Smooth muscle cell (in vitro differentiated cells): ENCODE results near the gene BCHE. TPM values are rescaled to one million over a fixed set of nuclear protein-coding genes. Genes with fewer than 3 reads are reported as not detected.

Source experiments
- DNase-seq: peaks from one replicate; lab custom pipeline; 2025; ENCODE audit not compliant: unreplicated experiment; lab: John Stamatoyannopoulos, UW
- H2AFZ ChIP-seq: fragments of 200-600 bp; sonication (generic); 2 replicates; pipeline ENCODE4 v1.6.0; 2016; ENCODE audit warnings: antibody characterized with exemption, low read depth, mild to moderate bottlenecking
- H3F3A ChIP-seq: fragments of 200-600 bp; sonication (generic); 2 replicates; pipeline ENCODE4 v1.6.0; 2017; ENCODE audit warnings: antibody characterized with exemption, low read depth
- H3K27ac ChIP-seq: fragments of 200-600 bp; sonication (generic); 2 replicates; pipeline ENCODE4 v1.5.1; 2016; ENCODE audit warnings: low read depth, mild to moderate bottlenecking
- H3K27me3 ChIP-seq: fragments of 200-600 bp; sonication (generic); 2 replicates; pipeline ENCODE4 v1.6.1; 2016; ENCODE audit warnings: low read depth, mild to moderate bottlenecking
- H3K36me3 ChIP-seq: fragments of 200-600 bp; sonication (generic); 2 replicates; pipeline ENCODE4 v1.5.1; 2016; ENCODE audit warnings: low read depth
- H3K4me1 ChIP-seq: fragments of 200-600 bp; sonication (generic); 2 replicates; pipeline ENCODE4 v1.5.1; 2016; ENCODE audit warnings: low read depth
- H3K4me2 ChIP-seq: fragments of 200-600 bp; sonication (generic); 2 replicates; pipeline ENCODE4 v1.6.0; 2016; ENCODE audit warnings: mild to moderate bottlenecking
- H3K4me3 ChIP-seq: fragments of 200-600 bp; sonication (generic); 2 replicates; pipeline ENCODE4 v1.5.1; 2016; ENCODE audit warnings: mild to moderate bottlenecking
- H3K79me2 ChIP-seq: fragments of 200-600 bp; sonication (generic); 2 replicates; pipeline ENCODE4 v1.6.0; 2016; ENCODE audit warnings: low read depth, mild to moderate bottlenecking
- H3K9ac ChIP-seq: fragments of 200-600 bp; sonication (generic); 2 replicates; pipeline ENCODE4 v1.6.0; 2016; ENCODE audit warnings: low read depth
- H3K9me3 ChIP-seq: fragments of 200-600 bp; sonication (generic); replicated peaks from 2 replicates; pipeline ENCODE4 v1.5.1; 2016; ENCODE audit warnings: low read depth
- H4K20me1 ChIP-seq: fragments of 200-600 bp; sonication (generic); 2 replicates; pipeline ENCODE4 v1.6.0; 2016; ENCODE audit warnings: low read depth
- CTCF ChIP-seq: fragments of 200-600 bp; sonication (generic); IDR thresholded peaks from 2 replicates; pipeline ENCODE4 v1.5.1; 2017; ENCODE audit warnings: borderline replicate concordance, mild to moderate bottlenecking, antibody characterized with exemption; ENCODE audit not compliant: insufficient read depth, poor library complexity, severe bottlenecking
- WGBS: methylation state at CpG from one replicate; pipeline ENCODE4 v1.1.7; 2016; ENCODE audit warnings: low lambda C conversion rate; 5-methylcytosine and 5-hydroxymethylcytosine counted together
- polyA plus RNA-seq: library from polyadenylated mRNA; unstranded; fragments of >200 nt; fragmentation: Nextera tagmentation; extraction: Ambion mirVana; gene quantifications from 2 replicates; pipeline ENCODE4 v1.2.1, GENCODE V29; 2016
- total RNA-seq: library from RNA; depleted of rRNA; stranded (reverse); fragments of >200 nt; gene quantifications from 2 replicates; pipeline ENCODE4 v1.2.3, GENCODE V29; 2014

BCHE gene
- total and polyA plus RNA-seq, 2 experiments from 2014 or later, result 0.22 TPM; not detected in 1

DNA sequence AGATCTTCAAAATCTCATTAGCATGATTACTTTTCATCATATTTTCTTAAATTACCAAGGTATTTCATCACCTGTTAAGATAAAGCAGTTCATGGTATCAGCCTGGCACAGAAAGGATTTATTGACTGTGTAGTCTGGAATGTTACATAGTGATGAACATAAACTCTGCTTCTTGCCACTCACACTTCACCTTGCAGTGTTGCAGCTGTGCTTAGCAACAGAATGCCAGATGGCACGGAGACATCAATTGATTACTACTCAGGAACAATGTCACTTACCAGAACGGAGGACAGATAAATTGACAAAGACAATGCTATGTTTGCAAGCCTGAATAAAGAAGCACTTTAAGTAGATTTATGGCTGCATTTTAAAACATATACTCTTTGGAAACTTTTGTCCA lies 15.0 kb upstream of the BCHE start:
- WGBS, result 48% methylated on average over 2 of the region's 2 CpGs

DNA sequence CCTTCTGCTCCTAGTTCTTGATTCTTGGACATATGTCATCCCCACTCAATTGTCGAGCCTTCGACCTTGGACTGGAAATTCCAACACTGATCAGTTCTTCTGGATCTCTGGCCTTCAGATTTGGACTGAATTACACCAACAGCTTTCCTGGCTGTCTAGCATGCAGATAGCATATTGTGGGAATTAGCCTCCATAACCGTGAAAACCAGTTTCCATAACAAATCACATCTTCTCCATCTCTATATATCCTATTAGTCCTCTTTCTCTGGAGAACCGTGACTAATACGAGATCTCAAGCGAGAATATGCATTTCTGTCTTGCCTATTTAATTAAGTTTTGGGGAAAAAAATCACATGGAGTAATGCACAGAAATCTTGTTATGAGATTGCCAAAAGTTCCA lies 8.8 kb upstream of the BCHE start:
- H3K9me3 ChIP-seq, result no peaks in the 10 kb centered on the region
- no peak overlapping the region for H3K27ac ChIP-seq
- no peaks in the 10 kb centered on the region for H3K79me2 ChIP-seq
- no peaks in the 10 kb centered on the region for H3F3A ChIP-seq
- no peak for DNase-seq
- no peaks in the 10 kb centered on the region for H3K4me1 ChIP-seq
- no peak overlapping the region for H2AFZ ChIP-seq
- no peak overlapping the region for H3K4me2 ChIP-seq
- TF ChIP-seq CTCF, result no peak
- no peak overlapping the region for H3K4me3 ChIP-seq
- no peak overlapping the region for H3K9ac ChIP-seq
- no peaks in the 10 kb centered on the region for H4K20me1 ChIP-seq
- WGBS, result 95% methylated on average over 6 of the region's 6 CpGs
- no peaks in the 10 kb centered on the region for H3K27me3 ChIP-seq
- H3K36me3 ChIP-seq, result no peaks in the 10 kb centered on the region

More for the DNA sequence above, 15.0 kb upstream of the BCHE start:
- Histone ChIP-seq H3K4me2 (no peak overlapping the region), H3K9me3 (no peaks in the 10 kb centered on the region), H4K20me1 (no peaks in the 10 kb centered on the region), H3K36me3 (no peaks in the 10 kb centered on the region), H3K79me2 (no peaks in the 10 kb centered on the region), H3K27me3 (no peaks in the 10 kb centered on the region), H3K4me3 (no peak overlapping the region), H3F3A (no peaks in the 10 kb centered on the region), H3K9ac (no peak overlapping the region), H2AFZ (no peak overlapping the region), H3K27ac (no peak overlapping the region), H3K4me1 (no peaks in the 10 kb centered on the region)
- DNase-seq, result no peak
- TF ChIP-seq CTCF, result no peak

DNA sequence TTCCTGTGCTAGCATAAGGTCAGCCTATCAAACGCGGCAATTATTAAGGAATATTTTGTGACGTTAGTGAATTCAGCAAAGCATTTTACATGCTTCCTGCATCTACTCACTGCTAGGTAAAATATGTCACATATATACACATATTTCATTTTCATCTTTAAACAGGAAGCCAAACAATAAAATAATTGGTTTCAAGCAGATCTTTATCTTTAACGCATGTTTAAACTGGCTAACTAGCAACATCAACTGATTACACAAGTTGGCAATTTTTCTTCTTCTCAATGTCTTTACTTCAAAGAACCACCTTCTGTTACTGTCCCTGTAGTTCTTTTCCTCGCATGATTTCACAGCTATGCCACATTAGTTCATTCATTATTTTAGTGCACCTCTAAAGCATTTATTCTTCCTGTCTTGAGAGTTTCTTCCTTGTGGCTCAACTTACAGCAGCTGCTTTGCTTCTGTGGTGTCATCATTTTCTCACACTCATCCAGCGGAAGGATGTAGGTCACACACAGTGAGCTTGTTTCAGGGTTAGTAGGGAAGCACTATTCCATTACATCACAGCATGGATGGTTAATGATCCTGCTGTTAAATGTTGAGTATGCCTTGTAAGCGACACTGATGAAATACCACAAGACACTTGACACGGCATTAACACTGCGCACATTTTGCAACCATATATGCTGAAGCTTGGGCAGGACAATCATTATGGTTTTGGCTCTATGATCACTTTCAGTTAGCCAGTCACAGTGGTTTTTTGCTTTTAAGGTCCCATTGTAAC lies 2.3 kb upstream of the BCHE start:
- Histone ChIP-seq H2AFZ (no peak overlapping the region), H3K4me2 (no peak overlapping the region), H4K20me1 (no peaks in the 10 kb centered on the region), H3K27ac (no peak overlapping the region), H3K9ac (no peak overlapping the region), H3K4me3 (no peak overlapping the region), H3K4me1 (peaks cover 8% of the 10 kb centered on the region), H3K27me3 (no peaks in the 10 kb centered on the region), H3K36me3 (no peaks in the 10 kb centered on the region), H3K79me2 (no peaks in the 10 kb centered on the region), H3F3A (no peaks in the 10 kb centered on the region), H3K9me3 (no peaks in the 10 kb centered on the region)
- 89% methylated on average over 9 of the region's 9 CpGs for WGBS
- no peak for TF ChIP-seq CTCF
- DNase-seq, result no peak

DNA sequence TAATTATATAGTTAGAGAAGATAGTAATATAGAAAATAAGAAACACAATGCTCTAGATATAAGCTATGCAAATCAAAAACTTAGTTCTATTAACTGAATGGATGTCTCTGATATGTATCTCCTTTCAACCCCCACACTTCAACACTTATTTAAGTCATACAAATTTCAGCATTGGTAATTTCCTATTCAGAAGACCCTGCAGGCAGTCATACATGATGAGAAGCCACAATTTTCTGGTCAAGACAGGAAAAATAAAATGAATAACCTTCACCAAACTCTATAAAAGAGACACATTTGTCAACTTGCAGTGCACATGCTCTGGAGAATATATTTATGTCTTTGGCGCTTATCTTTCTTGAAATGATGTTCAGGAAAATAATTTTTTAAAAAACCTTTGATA lies 578 bp upstream of the BCHE start:
- no peaks in the 10 kb centered on the region for H3K79me2 ChIP-seq
- DNase-seq, result no peak
- H3K9ac ChIP-seq, result no peak overlapping the region
- TF ChIP-seq CTCF, result no peak
- H3K4me3 ChIP-seq, result no peak overlapping the region
- no peak overlapping the region for H2AFZ ChIP-seq
- H4K20me1 ChIP-seq, result no peaks in the 10 kb centered on the region
- no peaks in the 10 kb centered on the region for H3K36me3 ChIP-seq
- 93% methylated on average over 1 of the region's 1 CpG for WGBS
- peaks cover 8% of the 10 kb centered on the region for H3K4me1 ChIP-seq
- H3F3A ChIP-seq, result no peaks in the 10 kb centered on the region
- no peaks in the 10 kb centered on the region for H3K9me3 ChIP-seq
- H3K4me2 ChIP-seq, result no peak overlapping the region
- no peak overlapping the region for H3K27ac ChIP-seq
- H3K27me3 ChIP-seq, result no peaks in the 10 kb centered on the region
